PFSK-1 (cell line): ENCODE data around the gene MYH7.

Experiments used
- FOXP2 ChIP-seq: optimal IDR thresholded peaks from 2 replicates; pipeline ENCODE3; 2011; ENCODE audit warnings: borderline replicate concordance, control low read depth, inconsistent platforms; ENCODE audit not compliant: insufficient read depth; ENCODE audit errors: extremely low read length, extremely low read depth
- POLR2AphosphoS5 ChIP-seq: IDR thresholded peaks from 2 replicates; pipeline ENCODE4 v1.6.1; 2012; ENCODE audit warnings: low read depth, mild to moderate bottlenecking, control low read depth, low read length, moderate library complexity
- REST ChIP-seq, 2 experiments: IDR thresholded peaks; 2 replicates each; pipeline versions ENCODE4 v1.6.1 to v1.8.0; 2011 to 2012; ENCODE audit warnings: low read depth in 2 of 2, low read length in 2 of 2, control low read depth in 1 of 2, inconsistent platforms in 1 of 2, mild to moderate bottlenecking in 1 of 2, moderate library complexity in 1 of 2; ENCODE audit not compliant: insufficient read depth in 1 of 2
- SIN3A ChIP-seq: IDR thresholded peaks from 2 replicates; pipeline ENCODE4 v1.6.1; 2012; ENCODE audit warnings: mild to moderate bottlenecking, low read length, moderate library complexity, borderline replicate concordance; ENCODE audit not compliant: insufficient read depth
- TAF1 ChIP-seq: IDR thresholded peaks from 2 replicates; pipeline ENCODE4 v1.6.1; 2012; ENCODE audit warnings: low read length, control low read depth, borderline replicate concordance; ENCODE audit not compliant: insufficient read depth

Gene MYH7

GRCh38 chr14:23389396-23389795 is 46.1 kb downstream of the MYH7 start:
- TF ChIP-seq FOXP2: no peak
- TF ChIP-seq SIN3A: no peak
- no peak for TF ChIP-seq TAF1
- no peak for TF ChIP-seq POLR2AphosphoS5
- TF ChIP-seq REST (IDR thresholded peaks at IDR 0.05; ENCODE audit: insufficient read depth in 1 of 2, low read depth in 2 of 2, low read length in 2 of 2): no peak

- no peak for TF ChIP-seq SIN3A
- no peak for TF ChIP-seq TAF1
- no peak for TF ChIP-seq REST (IDR thresholded peaks at IDR 0.05; ENCODE audit: insufficient read depth in 1 of 2, low read depth in 2 of 2, low read length in 2 of 2)
Measured at GRCh38 chr14:23388996-23389395, 46.5 kb downstream of the MYH7 start.

- TF ChIP-seq REST (IDR thresholded peaks at IDR 0.05; ENCODE audit: insufficient read depth in 1 of 2, low read depth in 2 of 2, low read length in 2 of 2): no peak
- no peak for TF ChIP-seq POLR2AphosphoS5
- no peak for TF ChIP-seq SIN3A
- no peak for TF ChIP-seq FOXP2
- no peak for TF ChIP-seq TAF1
Measured at GRCh38 chr14:23387916-23388882, 47.3 kb downstream of the MYH7 start.

GRCh38 chr14:23386999-23387398 is 48.5 kb downstream of the MYH7 start:
- TF ChIP-seq POLR2AphosphoS5: no peak
- no peak for TF ChIP-seq SIN3A
- no peak for TF ChIP-seq FOXP2

- no peak for TF ChIP-seq TAF1
- no peak for TF ChIP-seq SIN3A
- no peak for TF ChIP-seq POLR2AphosphoS5
- no peak for TF ChIP-seq REST (IDR thresholded peaks at IDR 0.05; ENCODE audit: insufficient read depth in 1 of 2, low read depth in 2 of 2, low read length in 2 of 2)
Measured at GRCh38 chr14:23385642-23386265, 49.7 kb downstream of the MYH7 start.
